Mesendoderm (in vitro differentiated cells): ENCODE results near the gene SLC46A1.

Source experiments
- DNase-seq: peaks from one replicate; pipeline ENCODE4 v3.0.0; 2013
- H2AK5ac ChIP-seq: 2 replicates; pipeline ENCODE4 v1.6.1; 2013; ENCODE audit warnings: low read length, inconsistent platforms
- H2BK120ac ChIP-seq: 2 replicates; pipeline ENCODE4 v1.6.1; 2013; ENCODE audit warnings: low read depth, mild to moderate bottlenecking, low read length, moderate library complexity, mixed read lengths
- H2BK15ac ChIP-seq: replicated peaks from 2 replicates; pipeline ENCODE4 v1.6.1; 2013; ENCODE audit warnings: low read depth, mild to moderate bottlenecking, moderate library complexity
- H2BK5ac ChIP-seq: 2 replicates; pipeline ENCODE4 v1.6.1; 2013; ENCODE audit warnings: low read length, inconsistent platforms
- H3K18ac ChIP-seq: 2 replicates; pipeline ENCODE4 v1.6.1; 2013; ENCODE audit warnings: mild to moderate bottlenecking, low read length, mixed read lengths
- H3K23ac ChIP-seq: one replicate; pipeline ENCODE4 v1.6.1; 2013; ENCODE audit warnings: low read length
- H3K27ac ChIP-seq: 2 replicates; pipeline ENCODE4 v1.5.1; 2013; ENCODE audit warnings: low read depth, mild to moderate bottlenecking, inconsistent platforms, low read length, moderate library complexity
- H3K27me3 ChIP-seq: 2 replicates; pipeline ENCODE4 v1.6.1; 2013; ENCODE audit warnings: low read length, control low read depth, mild to moderate bottlenecking, inconsistent platforms; ENCODE audit not compliant: insufficient read depth, poor library complexity
- H3K36me3 ChIP-seq: 2 replicates; pipeline ENCODE4 v1.6.1; 2013; ENCODE audit warnings: low read length, inconsistent platforms; ENCODE audit not compliant: control insufficient read depth, insufficient read depth
- H3K4ac ChIP-seq: one replicate; pipeline ENCODE4 v1.6.1; 2013; ENCODE audit warnings: low read depth, mild to moderate bottlenecking, low read length, moderate library complexity
- H3K4me1 ChIP-seq: 2 replicates; pipeline ENCODE4 v1.6.1; 2013; ENCODE audit warnings: low read depth, low read length, inconsistent platforms; ENCODE audit not compliant: control insufficient read depth
- H3K4me2 ChIP-seq: 2 replicates; pipeline ENCODE4 v1.6.1; 2013; ENCODE audit warnings: low read length
- H3K4me3 ChIP-seq: 2 replicates; pipeline ENCODE4 v1.5.1; 2013; ENCODE audit warnings: mild to moderate bottlenecking, low read length
- H3K56ac ChIP-seq: one replicate; pipeline ENCODE4 v1.6.1; 2013; ENCODE audit warnings: low read length
- H3K79me1 ChIP-seq: 2 replicates; pipeline ENCODE4 v1.6.1; 2013; ENCODE audit warnings: low read length, inconsistent platforms
- H3K79me2 ChIP-seq: 2 replicates; pipeline ENCODE4 v1.6.1; 2013; ENCODE audit warnings: mild to moderate bottlenecking, low read length; ENCODE audit not compliant: control insufficient read depth, insufficient read depth
- H3K9ac ChIP-seq: 2 replicates; pipeline ENCODE4 v1.6.1; 2013; ENCODE audit warnings: low read length, inconsistent platforms
- H4K5ac ChIP-seq: one replicate; pipeline ENCODE4 v1.6.1; 2013; ENCODE audit warnings: low read length
- H4K8ac ChIP-seq: one replicate; pipeline ENCODE4 v1.6.1; 2013; ENCODE audit warnings: low read depth, mild to moderate bottlenecking, control low read depth, low read length, moderate library complexity
- WGBS: extraction: QIAGEN DNeasy Blood & Tissue Kit; methylation state at CpG from one replicate; pipeline ENCODE4 v1.1.7; 2013; ENCODE audit warnings: low lambda C conversion rate, missing lambda C conversion rate; ENCODE audit not compliant: insufficient coverage; ENCODE audit errors: extremely low coverage; 5-methylcytosine and 5-hydroxymethylcytosine counted together

Gene SLC46A1

DNA sequence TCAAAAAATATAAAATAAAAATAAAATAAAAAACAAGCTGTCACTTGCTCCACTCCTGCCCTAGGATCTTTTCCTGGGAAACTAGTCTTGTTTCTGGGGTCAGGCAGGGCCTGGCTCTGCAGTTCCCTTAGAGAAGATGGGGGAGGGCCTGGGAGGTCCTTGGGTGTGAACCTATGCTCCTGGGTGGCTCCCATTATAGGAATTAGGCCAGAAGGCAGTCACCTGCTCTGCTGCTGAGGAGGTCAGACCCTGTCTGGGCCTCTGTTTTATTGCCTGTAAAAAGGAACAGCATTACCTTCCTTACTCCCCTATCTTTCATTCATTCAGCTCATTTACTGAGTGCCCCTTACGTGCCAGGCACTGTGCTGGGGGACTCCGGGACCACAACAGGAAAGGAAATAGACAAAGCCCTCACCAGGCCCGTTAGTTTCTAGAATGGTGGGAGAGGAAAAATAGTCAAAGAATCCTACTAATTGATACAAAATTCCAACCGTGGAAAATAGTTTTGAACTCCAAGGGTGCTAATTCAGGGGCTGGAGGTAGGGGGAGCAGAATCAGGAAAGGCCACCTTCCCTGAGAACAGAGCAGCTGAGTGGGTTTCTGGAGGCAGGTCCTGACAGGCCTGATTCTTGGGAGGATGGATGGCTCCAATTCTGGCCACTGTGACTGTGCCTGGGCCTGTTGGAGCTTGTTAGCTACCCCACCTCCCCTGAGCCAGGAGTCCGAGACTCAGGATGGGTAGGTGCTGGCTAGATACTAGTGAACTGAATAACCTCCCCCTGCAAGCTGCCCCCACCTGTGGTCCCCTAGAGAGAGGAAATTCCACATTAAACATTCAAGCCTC, 1.3 kb upstream of the SLC46A1 start:
- no peak overlapping the region for H3K4me3 ChIP-seq
- peak overlapping the region; percentile 65 for H3K56ac ChIP-seq
- H3K27ac ChIP-seq = peak overlapping the region; percentile 85
- no peaks in the 10 kb centered on the region for H3K79me1 ChIP-seq
- no peak overlapping the region for H3K4me2 ChIP-seq
- H3K23ac ChIP-seq = no peak overlapping the region
- H3K27me3 ChIP-seq = no peaks in the 10 kb centered on the region
- H3K79me2 ChIP-seq = no peaks in the 10 kb centered on the region
- peak overlapping the region; percentile 85 for H3K18ac ChIP-seq
- H2BK120ac ChIP-seq = peak overlapping the region; percentile 49
- no peak overlapping the region for H2BK15ac ChIP-seq
- H2BK5ac ChIP-seq = no peak overlapping the region
- peak overlapping the region; percentile 30 for H3K9ac ChIP-seq
- no peak overlapping the region for H4K8ac ChIP-seq
- no peaks in the 10 kb centered on the region for H3K36me3 ChIP-seq
- no peak for DNase-seq
- H3K4me1 ChIP-seq = peaks cover 23% of the 10 kb centered on the region
- H2AK5ac ChIP-seq = no peak overlapping the region
- H4K5ac ChIP-seq = no peak overlapping the region
- WGBS = no CpG with 5 or more reads among the region's 5 CpGs
- peak overlapping the region; percentile 75 for H3K4ac ChIP-seq

DNA sequence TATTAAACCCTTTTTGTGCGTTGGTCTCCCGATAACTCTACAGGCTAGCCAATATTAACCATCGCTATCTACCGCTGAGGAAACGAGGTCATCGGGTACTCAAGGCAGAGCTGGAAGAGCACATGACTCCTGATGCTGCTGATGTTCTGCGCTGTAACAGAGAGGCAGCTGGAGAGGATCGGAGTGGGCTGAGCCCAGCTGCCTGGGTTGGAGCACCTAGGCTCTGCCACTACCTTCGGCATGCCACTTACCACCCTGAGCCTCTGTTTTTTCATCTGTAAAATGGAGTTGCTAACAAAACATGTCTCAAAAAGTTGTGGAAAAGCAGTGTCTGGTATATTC, 432 bp upstream of the SLC46A1 start:
- no peak overlapping the region for H2BK120ac ChIP-seq
- H3K23ac ChIP-seq = peak overlapping the region; percentile 59
- peaks cover 21% of the 10 kb centered on the region for H3K4me1 ChIP-seq
- WGBS = no CpG with 5 or more reads among the region's 9 CpGs
- H3K56ac ChIP-seq = peak overlapping the region; percentile 91
- peak overlapping the region; percentile 6 for H3K4ac ChIP-seq
- H3K36me3 ChIP-seq = no peaks in the 10 kb centered on the region
- no peak overlapping the region for H3K27ac ChIP-seq
- no peaks in the 10 kb centered on the region for H3K27me3 ChIP-seq
- H2AK5ac ChIP-seq = peak overlapping the region; percentile 11
- peak overlapping the region; percentile 77 for H3K9ac ChIP-seq
- H4K5ac ChIP-seq = no peak overlapping the region
- H2BK5ac ChIP-seq = no peak overlapping the region
- no peak overlapping the region for H4K8ac ChIP-seq
- H3K4me2 ChIP-seq = peak overlapping the region; percentile 95
- H3K18ac ChIP-seq = no peak overlapping the region
- no peaks in the 10 kb centered on the region for H3K79me1 ChIP-seq
- peak; percentile 73 for DNase-seq
- no peak overlapping the region for H2BK15ac ChIP-seq
- H3K4me3 ChIP-seq = peak overlapping the region; percentile 6
- H3K79me2 ChIP-seq = no peaks in the 10 kb centered on the region

DNA sequence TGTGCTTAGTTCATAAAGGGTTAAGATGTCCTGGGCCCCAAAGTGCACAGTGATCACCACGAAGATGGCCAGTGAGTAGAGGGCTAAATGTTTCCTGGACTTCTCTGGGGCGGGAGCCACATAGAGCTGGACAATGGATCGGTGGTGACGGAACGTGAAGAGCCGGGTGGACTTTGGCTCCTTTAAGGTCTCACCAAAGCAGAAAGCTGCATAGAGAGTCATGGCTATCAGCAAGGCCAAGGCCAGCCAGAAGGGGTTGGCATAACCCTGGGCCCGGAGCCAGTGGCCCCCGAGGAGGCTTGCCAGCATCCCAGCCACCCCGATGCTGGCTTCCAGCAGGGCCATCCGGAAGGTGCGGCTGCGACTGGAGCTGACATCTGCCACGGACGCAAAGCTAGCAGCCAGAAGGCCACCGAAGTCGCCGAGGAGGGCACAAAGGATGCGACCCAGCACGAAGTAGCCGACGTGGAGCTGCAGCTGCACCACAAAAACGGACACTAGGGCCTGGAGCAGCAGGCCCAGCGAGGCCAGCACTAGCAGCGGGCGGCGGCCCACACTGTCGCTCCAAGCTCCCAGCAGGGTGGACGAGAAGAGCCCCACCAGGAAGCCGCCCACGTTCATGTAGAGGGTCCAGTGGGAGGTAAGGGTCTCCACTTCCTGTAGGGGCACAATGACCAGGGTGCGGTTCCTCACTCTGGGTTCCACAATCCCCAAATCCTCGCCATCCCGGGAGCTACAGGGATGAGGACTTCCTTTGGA, 1.0 kb downstream of the SLC46A1 start:
- no CpG with 5 or more reads among the region's 33 CpGs for WGBS
- Histone ChIP-seq H3K18ac (peak overlapping the region; percentile 24), H3K36me3 (no peaks in the 10 kb centered on the region), H2BK5ac (peak overlapping the region; percentile 18), H3K27me3 (no peaks in the 10 kb centered on the region), H3K56ac (peak overlapping the region; percentile 75), H3K79me2 (no peaks in the 10 kb centered on the region), H3K4me3 (no peak overlapping the region), H3K4me2 (peak overlapping the region; percentile 52), H3K23ac (no peak overlapping the region), H2BK15ac (no peak overlapping the region), H2AK5ac (no peak overlapping the region), H2BK120ac (no peak overlapping the region), H3K79me1 (no peaks in the 10 kb centered on the region), H3K9ac (peak overlapping the region; percentile 64), H3K27ac (no peak overlapping the region), H3K4ac (no peak overlapping the region), H3K4me1 (peaks cover 21% of the 10 kb centered on the region), H4K5ac (peak overlapping the region; percentile 59), H4K8ac (no peak overlapping the region)
- no peak for DNase-seq

DNA sequence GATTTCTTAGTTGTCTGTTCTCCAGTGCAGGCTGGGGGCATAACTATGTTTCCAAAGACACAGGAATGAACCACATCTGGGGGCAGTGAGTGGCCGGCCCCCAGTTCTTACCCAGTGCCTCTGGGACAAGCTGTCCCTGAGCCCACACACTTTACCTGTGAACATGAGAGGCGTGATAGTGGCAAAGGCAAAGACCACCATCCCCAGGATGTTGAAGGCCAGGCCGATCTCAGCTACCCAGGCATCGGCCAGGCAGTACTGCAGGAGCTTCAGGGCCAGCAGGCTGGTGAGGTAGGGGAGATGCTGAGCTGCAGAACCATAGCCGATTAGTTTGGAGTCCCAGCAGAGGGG, 1.6 kb downstream of the SLC46A1 start:
- Histone ChIP-seq H3K79me1 (no peaks in the 10 kb centered on the region), H3K4me3 (no peak overlapping the region), H3K27me3 (no peaks in the 10 kb centered on the region), H3K27ac (no peak overlapping the region), H3K23ac (no peak overlapping the region), H3K79me2 (no peaks in the 10 kb centered on the region), H2BK120ac (no peak overlapping the region), H3K56ac (no peak overlapping the region), H2BK15ac (no peak overlapping the region), H3K36me3 (no peaks in the 10 kb centered on the region), H4K5ac (no peak overlapping the region), H3K4me1 (peaks cover 21% of the 10 kb centered on the region), H3K4ac (no peak overlapping the region), H4K8ac (no peak overlapping the region), H3K4me2 (no peak overlapping the region), H2BK5ac (no peak overlapping the region), H2AK5ac (peak overlapping the region; percentile 67), H3K9ac (no peak overlapping the region), H3K18ac (no peak overlapping the region)
- DNase-seq = no peak
- WGBS = no CpG with 5 or more reads among the region's 5 CpGs

DNA sequence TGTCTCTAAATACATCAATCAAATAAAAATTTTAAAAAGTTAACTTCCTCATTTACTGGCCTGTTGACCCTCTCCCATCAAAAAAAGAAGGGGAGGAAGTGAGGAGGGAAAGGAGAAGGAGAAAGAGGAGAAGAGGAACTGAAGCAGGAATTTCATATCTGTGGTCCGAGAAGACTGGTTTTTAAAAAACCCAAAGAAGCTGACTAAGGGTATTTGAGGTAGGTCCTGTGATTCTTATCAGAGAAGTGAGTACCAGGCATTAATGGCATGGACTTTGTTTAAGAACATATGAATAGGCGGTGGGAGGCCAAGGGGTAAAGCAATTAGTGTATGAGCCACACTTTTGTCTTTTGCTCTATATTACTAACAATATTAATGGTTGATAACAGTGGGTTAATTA, 2.0 kb downstream of the SLC46A1 start:
- no peaks in the 10 kb centered on the region for H3K79me1 ChIP-seq
- no peak overlapping the region for H3K4me3 ChIP-seq
- H2BK5ac ChIP-seq = no peak overlapping the region
- no peak overlapping the region for H3K18ac ChIP-seq
- H3K4me1 ChIP-seq = peaks cover 21% of the 10 kb centered on the region
- no peak overlapping the region for H3K4ac ChIP-seq
- H3K56ac ChIP-seq = no peak overlapping the region
- H2BK120ac ChIP-seq = no peak overlapping the region
- DNase-seq = no peak
- H2BK15ac ChIP-seq = no peak overlapping the region
- no peaks in the 10 kb centered on the region for H3K36me3 ChIP-seq
- WGBS = no CpG with 5 or more reads among the region's 2 CpGs
- H3K23ac ChIP-seq = no peak overlapping the region
- no peak overlapping the region for H4K5ac ChIP-seq
- no peak overlapping the region for H3K9ac ChIP-seq
- H3K4me2 ChIP-seq = no peak overlapping the region
- no peak overlapping the region for H2AK5ac ChIP-seq
- no peak overlapping the region for H3K27ac ChIP-seq
- no peaks in the 10 kb centered on the region for H3K27me3 ChIP-seq
- no peaks in the 10 kb centered on the region for H3K79me2 ChIP-seq
- H4K8ac ChIP-seq = no peak overlapping the region
